C4-2B (cell line): Measurements from ENCODE around the gene SYNPR.

Experiments used
- H3K27ac ChIP-seq: fragments of 450-650 bp; 2 replicates; pipeline ENCODE4 v1.5.1; 2017
- CTCF ChIP-seq: fragments of 450-650 bp; conservative IDR thresholded peaks from 2 replicates; pipeline ENCODE4 v1.5.1; 2017; ENCODE audit warnings: mild to moderate bottlenecking
- ZFX ChIP-seq: fragments of 450-650 bp; IDR thresholded peaks from 2 replicates; pipeline ENCODE4 v1.6.1; 2017

SYNPR gene

GRCh38 chr3:63278171-63279004 is at the start of gene SYNPR:
Gene SYNPR (plus strand): TSS chr3:63278308.
- TF ChIP-seq ZFX: no peak
- no peak for TF ChIP-seq CTCF
- no peak within 1 kb of the TSS for H3K27ac ChIP-seq

GRCh38 chr3:63228677-63229076 is 49.4 kb upstream of the SYNPR start:
- H3K27ac ChIP-seq: no peak overlapping the region
- TF ChIP-seq ZFX: no peak
- peak; percentile 63 for TF ChIP-seq CTCF

- H3K27ac ChIP-seq: no peak overlapping the region
- TF ChIP-seq ZFX (no peak), CTCF (no peak)
Measured at GRCh38 chr3:63230146-63230545, 48.0 kb upstream of the SYNPR start.

- TF ChIP-seq CTCF (no peak), ZFX (no peak)
Measured at GRCh38 chr3:63231643-63232042, 46.5 kb upstream of the SYNPR start.

GRCh38 chr3:63232764-63233396 is 45.2 kb upstream of the SYNPR start:
- TF ChIP-seq CTCF (peak; percentile 43), ZFX (no peak)
- no peak overlapping the region for H3K27ac ChIP-seq

More at GRCh38 chr3:63231643-63232042, 46.5 kb upstream of the SYNPR start:
- no peak overlapping the region for H3K27ac ChIP-seq

GRCh38 chr3:63240381-63240902 is 37.7 kb upstream of the SYNPR start:
- no peak overlapping the region for H3K27ac ChIP-seq
- TF ChIP-seq ZFX (no peak), CTCF (no peak)

GRCh38 chr3:63242124-63242523 is 36.0 kb upstream of the SYNPR start:
- no peak overlapping the region for H3K27ac ChIP-seq
- TF ChIP-seq ZFX (no peak), CTCF (no peak)
